Activated CD4-positive, alpha-beta T cell treated with anti-CD3 and anti-CD28 coated beads for 36 hours (primary cell): ENCODE results near the gene EBLN2. TPM values are rescaled to one million over a fixed set of nuclear protein-coding genes. Genes with fewer than 3 reads are reported as not detected.

ENCODE experiments used
- ATAC-seq: fragments of 200-7000 bp; cut with Tn5 transposase; one replicate; pipeline ENCODE4 v1.10.0; 2021; ENCODE audit warnings: mild to moderate bottlenecking, moderate library complexity
- CTCF ChIA-PET: fragments of 350-600 bp; sonication (Branson Sonifier 250); formaldehyde crosslinking; loops from one replicate; lab custom pipeline; 2021; ENCODE audit warnings: antibody characterized with exemption; lab: Charles Lee
- POLR2A ChIA-PET: fragments of 350-600 bp; sonication (Branson Sonifier 250); formaldehyde crosslinking; loops from one replicate; lab custom pipeline; 2021; ENCODE audit warnings: antibody characterized with exemption, inconsistent platforms; lab: Charles Lee
- DNase-seq: peaks from one replicate; pipeline ENCODE4 v3.0.0-alpha.2; 2020
- H3K27ac Mint-ChIP-seq: one replicate; pipeline ENCODE4 v1.8.0; 2021; ENCODE audit warnings: mixed read lengths
- H3K27me3 Mint-ChIP-seq: one replicate; pipeline ENCODE4 v1.8.0; 2021; ENCODE audit warnings: mixed read lengths
- H3K36me3 Mint-ChIP-seq: one replicate; pipeline ENCODE4 v1.8.0; 2021; ENCODE audit warnings: low read depth, mixed read lengths
- H3K4me1 Mint-ChIP-seq: one replicate; pipeline ENCODE4 v1.8.0; 2021; ENCODE audit warnings: mixed read lengths
- H3K4me3 Mint-ChIP-seq: one replicate; pipeline ENCODE4 v1.8.0; 2021; ENCODE audit warnings: mild to moderate bottlenecking, moderate library complexity, mixed read lengths
- H3K9me3 Mint-ChIP-seq: one replicate; pipeline ENCODE4 v1.8.0; 2021; ENCODE audit warnings: low read depth, mixed read lengths
- intact Hi-C, 2 experiments: fragments of 100-400 bp; cut with DNase I in 1 of 2; cut with micrococcal nuclease in 1 of 2; formaldehyde crosslinking; loops; one replicate each; pipeline versions ENCODE4 v1.14.2 to v1.15.1; 2022 to 2024; cut with DNase I, micrococcal nuclease
- total RNA-seq, 2 experiments: library from RNA; stranded (reverse); gene quantifications; one replicate each; pipeline ENCODE4 v1.2.3, GENCODE V29; 2021

EBLN2 gene
- total RNA-seq, 2 experiments from 2014 or later: 4.7 to 5.2 TPM

DNA sequence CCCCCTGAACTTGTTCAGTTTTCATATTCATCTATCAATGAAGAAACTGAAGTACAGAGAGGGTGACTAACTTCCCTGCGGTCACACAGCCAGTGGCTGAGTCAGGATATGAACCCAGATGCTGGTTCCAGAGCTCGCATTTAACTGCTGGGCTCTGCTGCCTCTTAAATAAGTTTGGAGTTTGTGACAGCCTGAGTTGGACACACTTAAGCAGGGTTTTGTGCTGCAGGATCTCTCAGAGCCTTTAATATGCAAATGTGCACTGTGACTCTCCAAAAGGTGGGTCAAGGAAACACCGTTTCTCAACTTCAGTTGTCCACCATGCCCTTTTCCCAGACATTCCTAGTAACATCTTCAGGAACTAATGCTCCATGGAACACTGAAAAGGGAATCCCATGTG lies 45.8 kb downstream of the EBLN2 start:
- intact Hi-C loops: no loop called here
- H3K27ac Mint-ChIP-seq: no peak overlapping the region

DNA sequence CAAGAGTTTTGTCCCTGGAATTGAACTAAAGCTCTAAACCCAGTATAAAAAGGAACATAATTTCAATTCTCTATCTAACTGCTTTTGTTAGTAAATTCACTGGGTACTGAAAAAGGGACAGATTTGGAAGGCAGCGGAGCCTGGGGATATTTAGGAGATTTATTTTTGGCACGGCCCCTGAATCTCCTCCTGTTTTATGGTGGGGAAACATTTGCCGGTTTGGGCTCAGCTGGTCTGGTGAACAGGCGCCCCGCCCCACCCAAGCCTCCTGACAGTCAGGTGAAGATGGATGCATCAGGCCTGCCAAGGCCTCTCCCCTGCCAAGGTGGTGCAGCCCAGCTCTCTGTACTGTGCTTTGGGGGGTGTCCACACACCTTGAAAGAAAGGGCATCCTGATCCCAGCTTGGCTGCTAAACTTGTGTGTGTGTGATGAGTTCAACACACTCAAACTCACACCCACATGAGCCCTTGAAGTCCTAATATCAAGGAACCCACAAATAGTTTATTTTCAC lies 46.3 kb downstream of the EBLN2 start:
- Mint-ChIP-seq H3K4me1 (no peaks in the 10 kb centered on the region), H3K4me3 (no peak overlapping the region), H3K27me3 (no peaks in the 10 kb centered on the region), H3K36me3 (no peaks in the 10 kb centered on the region), H3K27ac (no peak overlapping the region), H3K9me3 (no peaks in the 10 kb centered on the region)
- CTCF ChIA-PET: interaction anchor here (0.5 to 1.5 kb wide), 4 partner anchors 11 to 717 kb away, joined by 3 read pairs; no protein-coding TSS in a partner anchor
- POLR2A ChIA-PET: no interaction called here
- DNase-seq (no peak), ATAC-seq (no peak)
- intact Hi-C loops: no loop called here

More for the DNA sequence above, 45.8 kb downstream of the EBLN2 start:
- Mint-ChIP-seq H3K27me3 (peaks cover 2% of the 10 kb centered on the region), H3K4me3 (no peak overlapping the region), H3K4me1 (no peaks in the 10 kb centered on the region), H3K9me3 (no peaks in the 10 kb centered on the region), H3K36me3 (no peaks in the 10 kb centered on the region)
- no peak for DNase-seq
- POLR2A ChIA-PET: no interaction called here
- CTCF ChIA-PET: interaction anchor here (0.5 to 1.5 kb wide), 3 partner anchors 12 to 717 kb away, joined by 3 read pairs; no protein-coding TSS in a partner anchor
- ATAC-seq: no peak

DNA sequence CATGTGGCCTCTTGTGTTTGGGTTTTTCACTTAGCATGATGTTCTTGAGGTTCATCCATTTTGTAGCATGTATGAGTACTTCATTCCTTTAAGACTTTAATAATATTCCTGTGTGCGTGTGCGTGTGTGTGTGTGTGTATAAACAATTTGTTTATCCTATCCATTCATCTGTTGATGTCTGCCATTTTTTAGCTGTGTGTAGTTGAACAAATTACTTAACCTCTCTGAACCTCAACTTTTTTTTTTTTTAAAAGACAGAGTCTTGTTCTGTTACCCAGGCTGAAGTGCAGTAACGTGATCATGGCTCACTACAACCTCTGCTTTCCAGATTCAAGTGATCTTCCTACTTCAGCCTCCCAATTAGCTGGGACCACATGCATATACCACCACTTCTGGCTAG lies 47.3 kb downstream of the EBLN2 start:
- CTCF ChIA-PET: interaction anchor here (1.0 to 1.5 kb wide), 2 partner anchors 12 to 36 kb away, joined by 3 read pairs; no protein-coding TSS in a partner anchor
- no peak overlapping the region for H3K27ac Mint-ChIP-seq
- intact Hi-C loops: no loop called here

DNA sequence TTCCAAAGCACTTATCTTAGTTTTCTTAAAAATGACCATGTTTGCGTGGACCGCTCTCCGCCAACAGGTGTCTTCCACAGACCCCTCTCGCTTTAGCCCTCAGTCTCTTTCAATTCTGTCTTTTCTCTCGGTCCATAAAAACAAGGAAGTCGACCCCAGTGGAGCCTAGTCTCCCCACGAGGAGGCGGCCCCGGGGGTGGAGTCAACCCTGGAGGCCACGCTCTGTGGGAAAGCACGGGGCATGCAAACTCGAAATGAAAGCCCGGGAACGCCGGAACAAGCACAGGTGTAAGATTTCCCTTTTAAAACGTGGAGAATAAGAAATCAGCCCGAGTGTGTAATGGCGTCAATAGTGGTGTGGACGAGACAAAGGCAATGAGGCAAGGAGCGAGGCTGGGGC lies 49.1 kb downstream of the EBLN2 start:
- Mint-ChIP-seq H3K4me1 (no peaks in the 10 kb centered on the region), H3K27me3 (no peaks in the 10 kb centered on the region), H3K27ac (no peak overlapping the region), H3K9me3 (no peaks in the 10 kb centered on the region), H3K36me3 (no peaks in the 10 kb centered on the region), H3K4me3 (no peak overlapping the region)
- POLR2A ChIA-PET: no interaction called here
- CTCF ChIA-PET: no interaction called here
- ATAC-seq: no peak
- intact Hi-C loops: no loop called here
- no peak for DNase-seq

More for the DNA sequence above, 47.3 kb downstream of the EBLN2 start:
- POLR2A ChIA-PET: no interaction called here
- Mint-ChIP-seq H3K27me3 (no peaks in the 10 kb centered on the region), H3K36me3 (no peaks in the 10 kb centered on the region), H3K4me3 (no peak overlapping the region), H3K9me3 (no peaks in the 10 kb centered on the region), H3K4me1 (no peaks in the 10 kb centered on the region)
- DNase-seq (no peak), ATAC-seq (no peak)

Other genes starting within 250 kb of the EBLN2 start
- 10 to 100 TPM; 26.4 to 31.3 TPM for gene SHQ1, start 213.2 kb upstream of the EBLN2 start, total RNA-seq
- under 1 TPM in 1 of 2 experiments, not detected in 1; 0.07 TPM for gene GXYLT2, start 173.6 kb upstream of the EBLN2 start, total RNA-seq
- 10 to 100 TPM; 75.1 to 91.5 TPM for gene PPP4R2, start 64.8 kb upstream of the EBLN2 start, total RNA-seq